IMR-90 (cell line): ENCODE data around the gene BBS12. TPM values are rescaled to one million over a fixed set of nuclear protein-coding genes. Genes with fewer than 3 reads are reported as not detected.

Experiments used
- ATAC-seq: fragments of 200-7000 bp; cut with Tn5 transposase; 2 replicates; pipeline ENCODE4 v1.9.1; 2020; ENCODE audit warnings: low read depth, mild to moderate bottlenecking, moderate library complexity
- BruUV-seq: library from RNA; stranded (reverse); fragments of 400-500 nt; replicated peaks from 2 replicates; lab custom pipeline; 2021; lab: Mats Ljungman, UMichigan
- CTCF ChIA-PET: fragments of 300-600 bp; formaldehyde crosslinking; extraction: SDS; loops from one replicate; lab custom pipeline; 2021; ENCODE audit warnings: antibody characterized with exemption; lab: Yijun Ruan, JAX
- POLR2A ChIA-PET: fragments of 300-600 bp; sonication (Branson Sonifier 250); formaldehyde crosslinking; loops from one replicate; lab custom pipeline; 2022; ENCODE audit warnings: antibody characterized with exemption; ENCODE audit not compliant: unreplicated experiment; lab: Charles Lee
- DNase-seq: peaks from one replicate; pipeline ENCODE4 v3.0.0; 2013
- H2AFZ ChIP-seq: replicated peaks from 2 replicates; pipeline ENCODE3; 2013; ENCODE audit warnings: low read length, mild to moderate bottlenecking; ENCODE audit not compliant: poor library complexity
- H2AK5ac ChIP-seq: 2 replicates; pipeline ENCODE4 v1.6.1; 2013; ENCODE audit warnings: low read depth, low read length, inconsistent platforms
- H2AK9ac ChIP-seq: replicated peaks from 2 replicates; pipeline ENCODE3; 2013; ENCODE audit warnings: mild to moderate bottlenecking, low read depth, low read length, moderate library complexity; ENCODE audit not compliant: poor library complexity
- H2BK120ac ChIP-seq: 2 replicates; pipeline ENCODE4 v1.6.1; 2013; ENCODE audit warnings: low read depth, low read length, inconsistent platforms
- H2BK15ac ChIP-seq: 3 replicates; pipeline ENCODE4 v1.6.1; 2013; ENCODE audit warnings: low read depth, low read length, inconsistent platforms
- H2BK20ac ChIP-seq: 2 replicates; pipeline ENCODE4 v1.6.1; 2013; ENCODE audit warnings: low read depth, mild to moderate bottlenecking, inconsistent platforms, low read length, moderate library complexity
- H2BK5ac ChIP-seq: 2 replicates; pipeline ENCODE4 v1.6.1; 2013; ENCODE audit warnings: mild to moderate bottlenecking, low read depth, low read length, inconsistent platforms; ENCODE audit not compliant: poor library complexity, severe bottlenecking
- H3K14ac ChIP-seq: replicated peaks from 2 replicates; pipeline ENCODE4 v1.6.1; 2013; ENCODE audit warnings: low read depth, low read length, inconsistent platforms
- H3K18ac ChIP-seq: 2 replicates; pipeline ENCODE4 v1.6.1; 2013; ENCODE audit warnings: low read depth, low read length, control low read depth
- H3K23ac ChIP-seq: 2 replicates; pipeline ENCODE4 v1.6.1; 2013; ENCODE audit warnings: low read depth, low read length, inconsistent platforms
- H3K27ac ChIP-seq: 2 replicates; pipeline ENCODE4 v1.5.1; 2013; ENCODE audit warnings: mild to moderate bottlenecking, control low read depth, low read length; ENCODE audit not compliant: insufficient read depth
- H3K27me3 ChIP-seq: 2 replicates; pipeline ENCODE4 v1.6.1; 2013; ENCODE audit warnings: low read length; ENCODE audit not compliant: control insufficient read depth, insufficient read depth
- H3K36me3 ChIP-seq: 2 replicates; pipeline ENCODE4 v1.6.1; 2013; ENCODE audit warnings: low read length, mixed read lengths; ENCODE audit not compliant: control insufficient read depth, insufficient read depth
- H3K4ac ChIP-seq: 2 replicates; pipeline ENCODE4 v1.6.1; 2013; ENCODE audit warnings: low read depth, low read length, inconsistent platforms
- H3K4me1 ChIP-seq: 2 replicates; pipeline ENCODE4 v1.6.1; 2013; ENCODE audit warnings: low read length, mixed read lengths; ENCODE audit not compliant: control insufficient read depth, insufficient read depth
- H3K4me2 ChIP-seq: 2 replicates; pipeline ENCODE4 v1.6.1; 2013; ENCODE audit warnings: low read depth, mild to moderate bottlenecking, control low read depth, low read length, moderate library complexity
- H3K4me3 ChIP-seq: 2 replicates; pipeline ENCODE4 v1.5.1; 2013; ENCODE audit warnings: low read depth, mild to moderate bottlenecking, control low read depth, low read length, moderate library complexity; ENCODE audit not compliant: insufficient read depth
- H3K56ac ChIP-seq: 2 replicates; pipeline ENCODE4 v1.6.1; 2013; ENCODE audit warnings: low read length, inconsistent platforms; ENCODE audit not compliant: insufficient read depth; ENCODE audit errors: extremely low read depth
- H3K79me1 ChIP-seq, 2 experiments: 2 replicates each; pipeline ENCODE4 v1.6.1; 2013; ENCODE audit warnings: low read length in 2 of 2, inconsistent platforms in 1 of 2, low read depth in 1 of 2
- H3K9ac ChIP-seq: 2 replicates; pipeline ENCODE4 v1.6.1; 2013; ENCODE audit warnings: low read depth, low read length, control low read depth
- H3K9me1 ChIP-seq: 2 replicates; pipeline ENCODE4 v1.6.1; 2013; ENCODE audit warnings: low read length, inconsistent platforms; ENCODE audit not compliant: insufficient read depth
- H3K9me3 ChIP-seq: 2 replicates; pipeline ENCODE4 v1.6.1; 2013; ENCODE audit warnings: low read length; ENCODE audit not compliant: control insufficient read depth, insufficient read depth
- H4K20me1 ChIP-seq: 2 replicates; pipeline ENCODE4 v1.6.1; 2013; ENCODE audit warnings: low read length, inconsistent platforms; ENCODE audit not compliant: insufficient read depth
- H4K5ac ChIP-seq: 2 replicates; pipeline ENCODE4 v1.6.1; 2013; ENCODE audit warnings: mild to moderate bottlenecking, low read depth, low read length, control low read depth
- H4K8ac ChIP-seq, 2 experiments: 2 replicates each; pipeline ENCODE4 v1.6.1; 2013; ENCODE audit warnings: low read depth in 2 of 2, low read length in 2 of 2, control low read depth in 1 of 2, inconsistent platforms in 1 of 2
- H4K91ac ChIP-seq: 2 replicates; pipeline ENCODE4 v1.6.1; 2013; ENCODE audit warnings: low read depth, low read length, inconsistent platforms; ENCODE audit not compliant: insufficient read depth
- ELK1 ChIP-seq: fragments of 150-350 bp; IDR thresholded peaks from 2 replicates; pipeline ENCODE4 v1.6.1; 2016; ENCODE audit warnings: low read depth, mild to moderate bottlenecking, low read length, moderate library complexity, borderline replicate concordance
- MXI1 ChIP-seq: IDR thresholded peaks from 2 replicates; pipeline ENCODE4 v1.6.1; 2012; ENCODE audit warnings: low read depth, mild to moderate bottlenecking, low read length, moderate library complexity, borderline replicate concordance
- USF2 ChIP-seq: fragments of 150-350 bp; IDR thresholded peaks from 2 replicates; pipeline ENCODE4 v1.6.1; 2017; ENCODE audit warnings: mild to moderate bottlenecking, antibody characterized with exemption, low read length, low read depth
- WGBS, 2 experiments: methylation state at CpG; one replicate each; pipeline versions ENCODE4 v1.1.5 to v1.1.7; 2013; ENCODE audit warnings: missing lambda C conversion rate in 2 of 2; ENCODE audit not compliant: insufficient read length in 1 of 2; ENCODE audit errors: extremely low coverage in 2 of 2; 5-methylcytosine and 5-hydroxymethylcytosine counted together
- dilution Hi-C: fragments of 300-500 bp; cut with HindIII; formaldehyde crosslinking; loops from one replicate; pipeline ENCODE4 v1.14.3; 2018; ENCODE audit warnings: low sequenced_read_pairs; ENCODE audit not compliant: unreplicated experiment
- in situ Hi-C: fragments of 300-500 bp; cut with MboI; formaldehyde crosslinking; loops from 3 replicates; pipeline ENCODE4 v1.14.3; 2019; ENCODE audit warnings: low sequenced_read_pairs, inconsistent platforms, mixed read lengths
- intact Hi-C: fragments of 100-400 bp; cut with micrococcal nuclease; formaldehyde crosslinking; loops from 2 replicates; pipeline ENCODE4 v1.10.0; 2022
- polyA plus RNA-seq, 3 experiments: library from polyadenylated mRNA; depleted of rRNA; stranded (reverse); fragments of >200 nt; gene quantifications; 2 replicates each; pipeline ENCODE4 v1.2.3, GENCODE V29; 2012; ENCODE audit warnings: low replicate concordance in 1 of 3
- total RNA-seq: library from RNA; depleted of rRNA; stranded (reverse); fragments of >200 nt; gene quantifications from 2 replicates; pipeline ENCODE4 v1.2.3, GENCODE V29; 2012

Gene BBS12
- total and polyA plus RNA-seq, 2 of the 4 experiments (the other 2 are of a cell fraction) = 1.1 to 5.9 TPM

GRCh38 chr4:122688529-122689140, 43.9 kb upstream of the BBS12 start:
- Histone ChIP-seq H3K9me3 (no peaks in the 10 kb centered on the region), H2AFZ (peak overlapping the region; percentile 75), H4K8ac (peak overlapping the region; percentile 36 to 89; a peak in 3 of 4 replicates), H4K20me1 (no peaks in the 10 kb centered on the region), H2BK20ac (peak overlapping the region; percentile 50; the same call in 1 of the 2 replicates), H3K27me3 (no peaks in the 10 kb centered on the region), H3K18ac (0 out of 2 replicates have a peak overlapping the region, but pooled peaks have one; percentile 45), H3K4me1 (peaks cover 2% of the 10 kb centered on the region; the same call in 1 of the 2 replicates), H3K36me3 (no peaks in the 10 kb centered on the region), H4K91ac (peak overlapping the region; percentile 60; the same call in 1 of the 2 replicates), H3K4ac (peak overlapping the region; percentile 44), H3K9me1 (no peaks in the 10 kb centered on the region), H3K4me2 (peak overlapping the region; percentile 86), H2AK9ac (peak overlapping the region; percentile 66), H2AK5ac (no peak overlapping the region), H3K4me3 (no peak overlapping the region; the same call in 1 of the 2 replicates), H2BK5ac (no peak overlapping the region), H3K14ac (peak overlapping the region; percentile 51), H4K5ac (no peak overlapping the region; the same call in 1 of the 2 replicates), H3K27ac (peak overlapping the region; percentile 60; the same call in 1 of the 2 replicates), H3K56ac (peak overlapping the region; percentile 31; the same call in 1 of the 2 replicates), H3K9ac (peak overlapping the region; percentile 30), H2BK15ac (peak overlapping the region; percentile 39; the same call in 1 of the 3 replicates), H2BK120ac (peak overlapping the region; percentile 78), H3K79me1 (no peaks in the 10 kb centered on the region), H3K23ac (peak overlapping the region; percentile 62; the same call in 1 of the 2 replicates)
- intact Hi-C loops (no loop called here), dilution Hi-C loops (no loop called here), in situ Hi-C loops (no loop called here)
- peak; percentile 20 for DNase-seq
- WGBS, 2 experiments = no CpG with 5 or more reads among the region's 9 CpGs
- TF ChIP-seq ELK1 (no peak), MXI1 (no peak), USF2 (no peak)
- ChIA-PET CTCF (interaction anchor here (0.6 to 0.9 kb wide), 2 partner anchors 58 to 111 kb away, joined by 3 to 4 read pairs; no protein-coding TSS in a partner anchor), POLR2A (no interaction called here)
- no TSS peak for BruUV-seq
- peak; percentile 51 for ATAC-seq
